IMR-90 (cell line): Measurements from ENCODE around the gene PTK6. TPM values are rescaled to one million over a fixed set of nuclear protein-coding genes. Genes with fewer than 3 reads are reported as not detected.

ENCODE experiments used
- ATAC-seq: fragments of 200-7000 bp; cut with Tn5 transposase; 2 replicates; pipeline ENCODE4 v1.9.1; 2020; ENCODE audit warnings: low read depth, mild to moderate bottlenecking, moderate library complexity
- BruUV-seq: library from RNA; stranded (reverse); fragments of 400-500 nt; replicated peaks from 2 replicates; lab custom pipeline; 2021; lab: Mats Ljungman, UMichigan
- CTCF ChIA-PET: fragments of 300-600 bp; formaldehyde crosslinking; extraction: SDS; loops from one replicate; lab custom pipeline; 2021; ENCODE audit warnings: antibody characterized with exemption; lab: Yijun Ruan, JAX
- POLR2A ChIA-PET: fragments of 300-600 bp; sonication (Branson Sonifier 250); formaldehyde crosslinking; loops from one replicate; lab custom pipeline; 2022; ENCODE audit warnings: antibody characterized with exemption; ENCODE audit not compliant: unreplicated experiment; lab: Charles Lee
- DNase-seq: peaks from one replicate; pipeline ENCODE4 v3.0.0; 2013
- H2AFZ ChIP-seq: replicated peaks from 2 replicates; pipeline ENCODE3; 2013; ENCODE audit warnings: low read length, mild to moderate bottlenecking; ENCODE audit not compliant: poor library complexity
- H2AK5ac ChIP-seq: 2 replicates; pipeline ENCODE4 v1.6.1; 2013; ENCODE audit warnings: low read depth, low read length, inconsistent platforms
- H2AK9ac ChIP-seq: replicated peaks from 2 replicates; pipeline ENCODE3; 2013; ENCODE audit warnings: mild to moderate bottlenecking, low read depth, low read length, moderate library complexity; ENCODE audit not compliant: poor library complexity
- H2BK120ac ChIP-seq: 2 replicates; pipeline ENCODE4 v1.6.1; 2013; ENCODE audit warnings: low read depth, low read length, inconsistent platforms
- H2BK15ac ChIP-seq: 3 replicates; pipeline ENCODE4 v1.6.1; 2013; ENCODE audit warnings: low read depth, low read length, inconsistent platforms
- H2BK20ac ChIP-seq: 2 replicates; pipeline ENCODE4 v1.6.1; 2013; ENCODE audit warnings: low read depth, mild to moderate bottlenecking, inconsistent platforms, low read length, moderate library complexity
- H2BK5ac ChIP-seq: 2 replicates; pipeline ENCODE4 v1.6.1; 2013; ENCODE audit warnings: mild to moderate bottlenecking, low read depth, low read length, inconsistent platforms; ENCODE audit not compliant: poor library complexity, severe bottlenecking
- H3K14ac ChIP-seq: replicated peaks from 2 replicates; pipeline ENCODE4 v1.6.1; 2013; ENCODE audit warnings: low read depth, low read length, inconsistent platforms
- H3K18ac ChIP-seq: 2 replicates; pipeline ENCODE4 v1.6.1; 2013; ENCODE audit warnings: low read depth, low read length, control low read depth
- H3K23ac ChIP-seq: 2 replicates; pipeline ENCODE4 v1.6.1; 2013; ENCODE audit warnings: low read depth, low read length, inconsistent platforms
- H3K27ac ChIP-seq: 2 replicates; pipeline ENCODE4 v1.5.1; 2013; ENCODE audit warnings: mild to moderate bottlenecking, control low read depth, low read length; ENCODE audit not compliant: insufficient read depth
- H3K27me3 ChIP-seq: 2 replicates; pipeline ENCODE4 v1.6.1; 2013; ENCODE audit warnings: low read length; ENCODE audit not compliant: control insufficient read depth, insufficient read depth
- H3K36me3 ChIP-seq: 2 replicates; pipeline ENCODE4 v1.6.1; 2013; ENCODE audit warnings: low read length, mixed read lengths; ENCODE audit not compliant: control insufficient read depth, insufficient read depth
- H3K4ac ChIP-seq: 2 replicates; pipeline ENCODE4 v1.6.1; 2013; ENCODE audit warnings: low read depth, low read length, inconsistent platforms
- H3K4me1 ChIP-seq: 2 replicates; pipeline ENCODE4 v1.6.1; 2013; ENCODE audit warnings: low read length, mixed read lengths; ENCODE audit not compliant: control insufficient read depth, insufficient read depth
- H3K4me2 ChIP-seq: 2 replicates; pipeline ENCODE4 v1.6.1; 2013; ENCODE audit warnings: low read depth, mild to moderate bottlenecking, control low read depth, low read length, moderate library complexity
- H3K4me3 ChIP-seq: 2 replicates; pipeline ENCODE4 v1.5.1; 2013; ENCODE audit warnings: low read depth, mild to moderate bottlenecking, control low read depth, low read length, moderate library complexity; ENCODE audit not compliant: insufficient read depth
- H3K56ac ChIP-seq: 2 replicates; pipeline ENCODE4 v1.6.1; 2013; ENCODE audit warnings: low read length, inconsistent platforms; ENCODE audit not compliant: insufficient read depth; ENCODE audit errors: extremely low read depth
- H3K79me1 ChIP-seq, 2 experiments: 2 replicates each; pipeline ENCODE4 v1.6.1; 2013; ENCODE audit warnings: low read length in 2 of 2, inconsistent platforms in 1 of 2, low read depth in 1 of 2
- H3K9ac ChIP-seq: 2 replicates; pipeline ENCODE4 v1.6.1; 2013; ENCODE audit warnings: low read depth, low read length, control low read depth
- H3K9me1 ChIP-seq: 2 replicates; pipeline ENCODE4 v1.6.1; 2013; ENCODE audit warnings: low read length, inconsistent platforms; ENCODE audit not compliant: insufficient read depth
- H3K9me3 ChIP-seq: 2 replicates; pipeline ENCODE4 v1.6.1; 2013; ENCODE audit warnings: low read length; ENCODE audit not compliant: control insufficient read depth, insufficient read depth
- H4K20me1 ChIP-seq: 2 replicates; pipeline ENCODE4 v1.6.1; 2013; ENCODE audit warnings: low read length, inconsistent platforms; ENCODE audit not compliant: insufficient read depth
- H4K5ac ChIP-seq: 2 replicates; pipeline ENCODE4 v1.6.1; 2013; ENCODE audit warnings: mild to moderate bottlenecking, low read depth, low read length, control low read depth
- H4K8ac ChIP-seq, 2 experiments: 2 replicates each; pipeline ENCODE4 v1.6.1; 2013; ENCODE audit warnings: low read depth in 2 of 2, low read length in 2 of 2, control low read depth in 1 of 2, inconsistent platforms in 1 of 2
- H4K91ac ChIP-seq: 2 replicates; pipeline ENCODE4 v1.6.1; 2013; ENCODE audit warnings: low read depth, low read length, inconsistent platforms; ENCODE audit not compliant: insufficient read depth
- CEBPB ChIP-seq: IDR thresholded peaks from 2 replicates; pipeline ENCODE4 v1.6.1; 2012; ENCODE audit warnings: low read depth, low read length, improper control_type of control experiment
- MAFK ChIP-seq: IDR thresholded peaks from 2 replicates; pipeline ENCODE4 v1.6.1; 2012; ENCODE audit warnings: low read depth, low read length, improper control_type of control experiment
- NFE2L2 ChIP-seq: fragments of 150-350 bp; IDR thresholded peaks from 2 replicates; pipeline ENCODE4 v1.6.1; 2016; ENCODE audit warnings: low read depth, mild to moderate bottlenecking, low read length
- WGBS, 2 experiments: methylation state at CpG; one replicate each; pipeline versions ENCODE4 v1.1.5 to v1.1.7; 2013; ENCODE audit warnings: missing lambda C conversion rate in 2 of 2; ENCODE audit not compliant: insufficient read length in 1 of 2; ENCODE audit errors: extremely low coverage in 2 of 2; 5-methylcytosine and 5-hydroxymethylcytosine counted together
- dilution Hi-C: fragments of 300-500 bp; cut with HindIII; formaldehyde crosslinking; loops from one replicate; pipeline ENCODE4 v1.14.3; 2018; ENCODE audit warnings: low sequenced_read_pairs; ENCODE audit not compliant: unreplicated experiment
- in situ Hi-C: fragments of 300-500 bp; cut with MboI; formaldehyde crosslinking; loops from 3 replicates; pipeline ENCODE4 v1.14.3; 2019; ENCODE audit warnings: low sequenced_read_pairs, inconsistent platforms, mixed read lengths
- intact Hi-C: fragments of 100-400 bp; cut with micrococcal nuclease; formaldehyde crosslinking; loops from 2 replicates; pipeline ENCODE4 v1.10.0; 2022
- polyA plus RNA-seq, 3 experiments: library from polyadenylated mRNA; depleted of rRNA; stranded (reverse); fragments of >200 nt; gene quantifications; 2 replicates each; pipeline ENCODE4 v1.2.3, GENCODE V29; 2012; ENCODE audit warnings: low replicate concordance in 1 of 3
- total RNA-seq: library from RNA; depleted of rRNA; stranded (reverse); fragments of >200 nt; gene quantifications from 2 replicates; pipeline ENCODE4 v1.2.3, GENCODE V29; 2012

The PTK6 gene
- total and polyA plus RNA-seq, 2 of the 4 experiments (the other 2 are of a cell fraction): not detected

GRCh38 chr20:63579017-63579694, 42.0 kb upstream of the PTK6 start:
- Histone ChIP-seq H3K4ac (no peak overlapping the region), H4K8ac (no peak overlapping the region), H3K18ac (no peak overlapping the region), H3K9ac (no peak overlapping the region), H2AK9ac (no peak overlapping the region), H2BK120ac (no peak overlapping the region), H4K91ac (no peak overlapping the region), H3K23ac (no peak overlapping the region), H3K56ac (no peak overlapping the region), H3K4me2 (no peak overlapping the region), H3K9me3 (no peaks in the 10 kb centered on the region), H3K4me3 (no peak overlapping the region), H3K79me1 (peaks cover 0 to 3% of the 10 kb centered on the region in 2 experiments; a peak in 1 of 4 replicates), H3K14ac (no peak overlapping the region), H3K27ac (no peak overlapping the region), H4K5ac (no peak overlapping the region), H2BK5ac (no peak overlapping the region), H2AFZ (peak overlapping the region; percentile 65), H2BK15ac (no peak overlapping the region), H3K9me1 (peaks cover 2% of the 10 kb centered on the region; the same call in 1 of the 2 replicates), H2AK5ac (no peak overlapping the region), H3K4me1 (peaks cover 4% of the 10 kb centered on the region), H3K36me3 (no peaks in the 10 kb centered on the region), H3K27me3 (no peaks in the 10 kb centered on the region), H2BK20ac (no peak overlapping the region), H4K20me1 (no peaks in the 10 kb centered on the region)
- ChIA-PET CTCF (no interaction called here), POLR2A (no interaction called here)
- 76% methylated on average over 5 of the region's 19 CpGs; no CpG with 5 or more reads in 1 of the 2 experiments for WGBS, 2 experiments
- dilution Hi-C loops: no loop called here
- intact Hi-C loops: no loop called here
- BruUV-seq: no TSS peak
- no peak for TF ChIP-seq NFE2L2
- 0 out of 2 replicates have a peak, but pooled peaks have one; percentile 6 for TF ChIP-seq CEBPB
- TF ChIP-seq MAFK: no peak
- in situ Hi-C loops: no loop called here
- DNase-seq: no peak
- no peak for ATAC-seq
